SK-N-SH (cell line): Measurements from ENCODE around the gene RASGRP2. TPM values are rescaled to one million over a fixed set of nuclear protein-coding genes. Genes with fewer than 3 reads are reported as not detected.

Experiments used
- CTCF ChIA-PET: fragments of 300-600, 350-600 bp; formaldehyde crosslinking; extraction: SDS; loops from one replicate; lab custom pipeline; 2021; lab: Yijun Ruan, JAX
- POLR2A ChIA-PET: fragments of 350-600 bp; sonication (Branson Sonifier 250); formaldehyde crosslinking; extraction: SDS; loops from one replicate; lab custom pipeline; 2020; ENCODE audit warnings: antibody characterized with exemption, inconsistent platforms; lab: Yijun Ruan, JAX
- DNase-seq: peaks from one replicate; pipeline ENCODE4 v3.0.0; 2012
- H2AFZ ChIP-seq: fragments of 200-600 bp; sonication (generic); 2 replicates; pipeline ENCODE4 v1.8.1; 2016; ENCODE audit warnings: antibody characterized with exemption, mild to moderate bottlenecking, low read depth
- H3F3A ChIP-seq: fragments of 200-600 bp; sonication (generic); replicated peaks from 2 replicates; pipeline ENCODE3; 2016; ENCODE audit warnings: antibody characterized with exemption, mild to moderate bottlenecking; ENCODE audit not compliant: insufficient read depth
- H3K27ac ChIP-seq, 2 experiments: fragments of 200-500 bp in 1 of 2; fragments of 200-600 bp in 1 of 2; sonication (Bioruptor generic) in 1 of 2; sonication (generic), shearing (Covaris generic) in 1 of 2; 2 replicates each; pipeline versions ENCODE4 v1.5.1 to v1.6.1; 2014 to 2016; ENCODE audit warnings: low read depth in 2 of 2, inconsistent platforms in 1 of 2, low read length in 1 of 2, mild to moderate bottlenecking in 1 of 2, mixed read lengths in 1 of 2
- H3K27me3 ChIP-seq: fragments of 200-600 bp; sonication (generic), shearing (Covaris generic); 2 replicates; pipeline ENCODE4 v1.6.1; 2016; ENCODE audit warnings: mixed run types; ENCODE audit not compliant: insufficient read depth
- H3K36me3 ChIP-seq, 2 experiments: fragments of 200-500 bp in 1 of 2; fragments of 200-600 bp in 1 of 2; sonication (Bioruptor generic) in 1 of 2; sonication (generic) in 1 of 2; replicated peaks in 1 of 2; 2 replicates each; pipeline versions ENCODE3 to v1.5.1; 2014 to 2016; ENCODE audit warnings: low read length in 1 of 2, mild to moderate bottlenecking in 1 of 2; ENCODE audit not compliant: insufficient read depth in 2 of 2, control insufficient read depth in 1 of 2
- H3K4me1 ChIP-seq, 2 experiments: fragments of 200-500 bp in 1 of 2; fragments of 200-600 bp in 1 of 2; sonication (Bioruptor generic) in 1 of 2; sonication (generic), shearing (Covaris generic) in 1 of 2; 2 replicates each; pipeline versions ENCODE4 v1.5.1 to v1.6.1; 2014 to 2016; ENCODE audit warnings: low read depth in 1 of 2, low read length in 1 of 2, mixed run types in 1 of 2; ENCODE audit not compliant: insufficient read depth in 2 of 2, control insufficient read depth in 1 of 2
- H3K4me2 ChIP-seq: fragments of 200-600 bp; sonication (generic), shearing (Covaris generic); 2 replicates; pipeline ENCODE4 v1.6.1; 2017; ENCODE audit warnings: mixed run types
- H3K4me3 ChIP-seq, 2 experiments: fragments of 200-500 bp in 1 of 2; fragments of 200-600 bp in 1 of 2; sonication (Bioruptor generic) in 1 of 2; sonication (generic), shearing (Covaris generic) in 1 of 2; 2 replicates each; pipeline versions ENCODE4 v1.5.1 to v1.8.1; 2014 to 2016; ENCODE audit warnings: low read depth in 2 of 2, inconsistent platforms in 1 of 2, low read length in 1 of 2, mild to moderate bottlenecking in 1 of 2, mixed read lengths in 1 of 2, moderate library complexity in 1 of 2
- H3K79me2 ChIP-seq: fragments of 200-600 bp; sonication (generic); 2 replicates; pipeline ENCODE4 v1.8.1; 2017; ENCODE audit warnings: mild to moderate bottlenecking; ENCODE audit not compliant: insufficient read depth
- H3K9ac ChIP-seq: fragments of 200-600 bp; sonication (generic); 2 replicates; pipeline ENCODE4 v1.6.1; 2017; ENCODE audit warnings: mixed run types
- H3K9me2 ChIP-seq: fragments of 200-600 bp; sonication (generic); 2 replicates; pipeline ENCODE4 v1.6.1; 2017; ENCODE audit warnings: mixed run types
- H3K9me3 ChIP-seq: fragments of 200-600 bp; sonication (generic); 2 replicates; pipeline ENCODE4 v1.6.1; 2017; ENCODE audit warnings: mixed run types, mild to moderate bottlenecking, moderate library complexity
- H4K20me1 ChIP-seq: fragments of 200-600 bp; sonication (generic); 2 replicates; pipeline ENCODE4 v1.6.1; 2017; ENCODE audit warnings: mild to moderate bottlenecking, mixed run types; ENCODE audit not compliant: insufficient read depth
- ELF1 ChIP-seq: IDR thresholded peaks from 2 replicates; pipeline ENCODE4 v1.4.0; 2012
- FOSL2 ChIP-seq: IDR thresholded peaks from 2 replicates; pipeline ENCODE4 v1.4.0; 2012; ENCODE audit warnings: low read depth, mild to moderate bottlenecking, moderate library complexity, borderline replicate concordance
- FOXJ3 ChIP-seq: sonication (generic); formaldehyde crosslinking; IDR thresholded peaks from 2 replicates; pipeline ENCODE4 v1.5.1; 2020; ENCODE audit warnings: mild to moderate bottlenecking, missing genetic modification reagents
- GABPA ChIP-seq: IDR thresholded peaks from 2 replicates; pipeline ENCODE4 v1.4.0; 2012; ENCODE audit warnings: low read depth, mild to moderate bottlenecking
- JUND ChIP-seq: IDR thresholded peaks from 2 replicates; pipeline ENCODE4 v1.4.0; 2012
- NRF1 ChIP-seq: IDR thresholded peaks from 2 replicates; pipeline ENCODE4 v1.6.1; 2012; ENCODE audit warnings: low read depth, mild to moderate bottlenecking, low read length
- POLR2AphosphoS5 ChIP-seq: IDR thresholded peaks from 2 replicates; pipeline ENCODE4 v1.6.1; 2012; ENCODE audit warnings: low read depth, low read length
- RCOR1 ChIP-seq: fragments of 150-350 bp; IDR thresholded peaks from 2 replicates; pipeline ENCODE4 v1.6.1; 2017; ENCODE audit warnings: antibody characterized with exemption, low read length
- TCF12 ChIP-seq: IDR thresholded peaks from 2 replicates; pipeline ENCODE4 v1.4.0; 2012
- WGBS: methylation state at CpG from one replicate; pipeline ENCODE4 v1.1.6; 2017; ENCODE audit warnings: low lambda C conversion rate; 5-methylcytosine and 5-hydroxymethylcytosine counted together
- polyA plus RNA-seq, 3 experiments: library from polyadenylated mRNA; depleted of rRNA; stranded (reverse); fragments of >200 nt; gene quantifications; 2 replicates each; pipeline ENCODE4 v1.2.3, GENCODE V29; 2012
- TF ChIP-seq, protein P1 (sequence below): IDR thresholded peaks from 2 replicates; pipeline ENCODE4 v1.6.1; 2012; ENCODE audit warnings: mild to moderate bottlenecking, low read depth, low read length, moderate library complexity

Gene RASGRP2
- polyA plus RNA-seq, 1 of the 3 experiments (the other 2 are of a cell fraction), result 1.6 TPM

DNA sequence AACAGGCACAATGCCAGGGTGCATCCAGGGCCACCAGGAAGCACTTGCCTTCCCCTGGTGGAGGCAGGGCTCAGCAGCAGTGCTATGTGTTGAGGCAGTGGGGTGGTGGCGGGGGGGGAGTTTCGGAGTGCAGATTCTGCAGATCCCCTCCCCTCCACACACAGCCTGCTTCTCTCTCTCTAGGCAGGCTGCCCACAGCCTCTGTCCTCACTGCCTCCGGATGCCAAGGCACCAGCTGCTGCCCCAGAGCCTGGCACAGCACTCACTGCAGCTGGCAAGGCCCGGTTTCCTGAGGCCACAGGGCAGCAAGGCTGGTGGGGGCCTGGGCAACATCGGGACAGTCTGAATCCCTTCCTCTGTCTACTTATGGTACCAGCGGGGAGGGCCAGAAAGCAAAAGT, 56.7 kb downstream of the RASGRP2 start:
- no peak overlapping the region for H2AFZ ChIP-seq
- WGBS, result 32% methylated on average over 4 of the region's 6 CpGs
- CTCF ChIA-PET, result interaction anchor here (1.0 to 3.1 kb wide), 5 partner anchors 11 to 89 kb away, joined by 3 to 35 read pairs (median 6); no protein-coding TSS in a partner anchor

DNA sequence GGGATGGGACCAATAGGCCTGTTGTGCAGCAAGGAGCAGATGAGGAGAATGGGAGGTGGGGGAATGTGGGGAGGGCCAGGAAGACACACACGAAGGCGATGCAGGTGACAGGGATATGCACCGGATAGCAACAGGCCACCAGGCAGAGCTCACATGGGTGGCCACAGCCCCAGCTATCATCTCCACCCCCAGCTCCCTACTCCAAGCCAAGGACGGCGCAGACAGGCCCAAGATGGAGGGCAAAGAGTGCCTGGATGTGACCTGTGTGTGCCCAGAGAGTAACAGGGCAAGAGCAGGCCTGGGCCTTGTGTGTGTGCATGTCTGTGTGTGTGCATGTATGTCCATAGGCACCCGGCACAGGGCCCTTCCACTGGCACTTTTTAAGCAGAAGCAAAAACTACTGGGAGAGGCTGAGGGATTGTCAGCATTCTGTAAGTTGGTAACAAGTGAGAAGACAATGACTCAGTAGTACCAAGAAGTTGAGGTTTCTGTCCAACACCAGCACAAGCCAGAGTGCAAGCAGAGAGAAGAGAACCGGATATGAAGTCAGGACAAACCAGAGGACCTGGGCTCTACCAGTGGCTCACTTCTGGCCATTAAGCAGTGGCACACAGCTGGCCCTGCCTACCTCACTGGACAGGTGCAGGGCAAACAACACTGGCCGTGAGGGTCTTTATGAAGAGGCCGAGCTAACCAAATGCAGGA, 57.3 kb downstream of the RASGRP2 start:
- peaks cover 4% of the 10 kb centered on the region; the same call in 1 of the 2 replicates for H3K27me3 ChIP-seq
- no peaks in the 10 kb centered on the region for H3K9me2 ChIP-seq
- no peaks in the 10 kb centered on the region for H3K79me2 ChIP-seq
- DNase-seq, result no peak
- H3K4me1 ChIP-seq, result peaks cover 0 to 30% of the 10 kb centered on the region in 2 experiments; a peak in 1 of 4 replicates
- TF ChIP-seq ELF1 (no peak), FOXJ3 (CRISPR knock-in tag) (no peak), TCF12 (no peak)
- POLR2A ChIA-PET, result no interaction called here
- H3K27ac ChIP-seq, result no peak overlapping the region; a peak in 1 of 4 replicates
- CTCF ChIA-PET, result interaction anchor here (1.0 to 3.1 kb wide), 5 partner anchors 12 to 89 kb away, joined by 3 to 35 read pairs (median 6); no protein-coding TSS in a partner anchor
- no peaks in the 10 kb centered on the region for H3K36me3 ChIP-seq
- H4K20me1 ChIP-seq, result no peaks in the 10 kb centered on the region
- no peak overlapping the region for H3K4me3 ChIP-seq
- H3K9ac ChIP-seq, result no peak overlapping the region
- no peak overlapping the region for H2AFZ ChIP-seq
- WGBS, result 56% methylated on average over 8 of the region's 9 CpGs
- H3K4me2 ChIP-seq, result no peak overlapping the region
- H3K9me3 ChIP-seq, result no peaks in the 10 kb centered on the region
- no peaks in the 10 kb centered on the region for H3F3A ChIP-seq

More for the DNA sequence above, 56.7 kb downstream of the RASGRP2 start:
- Histone ChIP-seq H3K4me3 (no peak overlapping the region), H3K4me2 (no peak overlapping the region), H3K9me2 (no peaks in the 10 kb centered on the region), H3F3A (no peaks in the 10 kb centered on the region), H3K27me3 (peaks cover 4% of the 10 kb centered on the region; the same call in 1 of the 2 replicates), H4K20me1 (no peaks in the 10 kb centered on the region), H3K9ac (no peak overlapping the region), H3K4me1 (peaks cover 0 to 30% of the 10 kb centered on the region in 2 experiments; a peak in 1 of 4 replicates), H3K79me2 (no peaks in the 10 kb centered on the region), H3K9me3 (no peaks in the 10 kb centered on the region), H3K36me3 (no peaks in the 10 kb centered on the region), H3K27ac (peak overlapping the region in 1 of 2 experiments; percentile 23; a peak in 1 of 4 replicates)
- no peak for TF ChIP-seq JUND
- TF ChIP-seq, protein P1, sequence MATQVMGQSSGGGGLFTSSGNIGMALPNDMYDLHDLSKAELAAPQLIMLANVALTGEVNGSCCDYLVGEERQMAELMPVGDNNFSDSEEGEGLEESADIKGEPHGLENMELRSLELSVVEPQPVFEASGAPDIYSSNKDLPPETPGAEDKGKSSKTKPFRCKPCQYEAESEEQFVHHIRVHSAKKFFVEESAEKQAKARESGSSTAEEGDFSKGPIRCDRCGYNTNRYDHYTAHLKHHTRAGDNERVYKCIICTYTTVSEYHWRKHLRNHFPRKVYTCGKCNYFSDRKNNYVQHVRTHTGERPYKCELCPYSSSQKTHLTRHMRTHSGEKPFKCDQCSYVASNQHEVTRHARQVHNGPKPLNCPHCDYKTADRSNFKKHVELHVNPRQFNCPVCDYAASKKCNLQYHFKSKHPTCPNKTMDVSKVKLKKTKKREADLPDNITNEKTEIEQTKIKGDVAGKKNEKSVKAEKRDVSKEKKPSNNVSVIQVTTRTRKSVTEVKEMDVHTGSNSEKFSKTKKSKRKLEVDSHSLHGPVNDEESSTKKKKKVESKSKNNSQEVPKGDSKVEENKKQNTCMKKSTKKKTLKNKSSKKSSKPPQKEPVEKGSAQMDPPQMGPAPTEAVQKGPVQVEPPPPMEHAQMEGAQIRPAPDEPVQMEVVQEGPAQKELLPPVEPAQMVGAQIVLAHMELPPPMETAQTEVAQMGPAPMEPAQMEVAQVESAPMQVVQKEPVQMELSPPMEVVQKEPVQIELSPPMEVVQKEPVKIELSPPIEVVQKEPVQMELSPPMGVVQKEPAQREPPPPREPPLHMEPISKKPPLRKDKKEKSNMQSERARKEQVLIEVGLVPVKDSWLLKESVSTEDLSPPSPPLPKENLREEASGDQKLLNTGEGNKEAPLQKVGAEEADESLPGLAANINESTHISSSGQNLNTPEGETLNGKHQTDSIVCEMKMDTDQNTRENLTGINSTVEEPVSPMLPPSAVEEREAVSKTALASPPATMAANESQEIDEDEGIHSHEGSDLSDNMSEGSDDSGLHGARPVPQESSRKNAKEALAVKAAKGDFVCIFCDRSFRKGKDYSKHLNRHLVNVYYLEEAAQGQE, result no peak
- TF ChIP-seq POLR2AphosphoS5, result no peak
- TF ChIP-seq GABPA, result no peak
- no peak for TF ChIP-seq FOSL2
- no peak for TF ChIP-seq NRF1
- no peak for TF ChIP-seq TCF12
- no peak for TF ChIP-seq RCOR1
- DNase-seq, result no peak
- POLR2A ChIA-PET, result no interaction called here
